HG02759 (cell line): ENCODE results near the gene PRICKLE2.

ENCODE experiments used
- ATAC-seq: cut with Tn5 transposase; IDR thresholded peaks from one replicate; pipeline ENCODE4 v1.9.1; 2021; ENCODE audit warnings: mild to moderate bottlenecking, moderate library complexity; ENCODE audit not compliant: unreplicated experiment

Gene PRICKLE2

GRCh38 chr3:64081235-64081630 is 144.0 kb downstream of the PRICKLE2 start:
- ATAC-seq, result no peak

- no peak for ATAC-seq
These were observed 144.5 kb downstream of the PRICKLE2 start for GRCh38 chr3:64080616-64081234.

GRCh38 chr3:64079369-64080150 is 145.7 kb downstream of the PRICKLE2 start:
- no peak for ATAC-seq

- no peak for ATAC-seq
These were observed 146.3 kb downstream of the PRICKLE2 start for GRCh38 chr3:64078966-64079365.

GRCh38 chr3:64074895-64075679 is 150.2 kb downstream of the PRICKLE2 start:
- no peak for ATAC-seq

- ATAC-seq, result no peak
These were observed 151.2 kb downstream of the PRICKLE2 start for GRCh38 chr3:64074060-64074459.

GRCh38 chr3:64073158-64073761 is 152.0 kb downstream of the PRICKLE2 start:
- ATAC-seq, result no peak

- ATAC-seq, result no peak
These were observed 153.1 kb downstream of the PRICKLE2 start for GRCh38 chr3:64072126-64072525.

GRCh38 chr3:64070704-64071103 is 154.6 kb downstream of the PRICKLE2 start:
- ATAC-seq, result no peak

GRCh38 chr3:64067506-64068346 is 157.5 kb downstream of the PRICKLE2 start:
- no peak for ATAC-seq

- ATAC-seq, result no peak
These were observed 160.5 kb downstream of the PRICKLE2 start for GRCh38 chr3:64064804-64065203.

GRCh38 chr3:64063983-64064438 is 161.3 kb downstream of the PRICKLE2 start:
- no peak for ATAC-seq

- no peak for ATAC-seq
These were observed 161.9 kb downstream of the PRICKLE2 start for GRCh38 chr3:64063207-64063982.

GRCh38 chr3:64061628-64062027 is 163.6 kb downstream of the PRICKLE2 start:
- no peak for ATAC-seq

- no peak for ATAC-seq
These were observed 165.6 kb downstream of the PRICKLE2 start for GRCh38 chr3:64059484-64060175.

- ATAC-seq, result no peak
These were observed 166.7 kb downstream of the PRICKLE2 start for GRCh38 chr3:64058566-64058965.

GRCh38 chr3:64057231-64057630 is 168.0 kb downstream of the PRICKLE2 start:
- ATAC-seq, result no peak

- no peak for ATAC-seq
These were observed 168.6 kb downstream of the PRICKLE2 start for GRCh38 chr3:64056606-64057180.

- no peak for ATAC-seq
These were observed 170.2 kb downstream of the PRICKLE2 start for GRCh38 chr3:64055076-64055475.
